OCI-LY1 (cell line): ENCODE data around the gene APLP2.

Source experiments
- CTCF ChIP-seq: fragments of 200-600 bp; sonication (generic), shearing (Covaris generic); IDR thresholded peaks from 2 replicates; pipeline ENCODE4 v1.5.1; 2017; ENCODE audit warnings: mild to moderate bottlenecking, antibody characterized with exemption, low read length, moderate library complexity, mixed read lengths
- EZH2 ChIP-seq: fragments of 200-600 bp; sonication (generic), shearing (Covaris generic); IDR thresholded peaks from 2 replicates; pipeline ENCODE4 v1.8.0; 2017; ENCODE audit warnings: borderline replicate concordance, mixed run types, mild to moderate bottlenecking, antibody characterized with exemption, low read length, moderate library complexity, mixed read lengths

GRCh38 chr11:130120045-130120444 lies 50.4 kb downstream of the APLP2 start:
- TF ChIP-seq CTCF (no peak), EZH2 (no peak)
